ENCODE measurements around the gene OR5L2. TPM values are rescaled to one million over a fixed set of nuclear protein-coding genes. Genes with fewer than 3 reads are reported as not detected.
"Not testable (repeated sequence)": the region's sequence is repeated elsewhere in the genome, so short reads cannot be mapped to it uniquely, and the experiment has no call there.

Gene OR5L2
- total RNA-seq, result not detected in 2 replicates

GRCh38 chr11:55826919-55827318 is at the start of gene OR5L2:
OR5L2 (plus strand) TSS chr11:55827219; CDS start chr11:55827219, 0 bp downstream.
- intact Hi-C loops (cut with micrococcal nuclease), result no loop called here

GRCh38 chr11:55791606-55792005 is 35.4 kb upstream of the OR5L2 start:
- intact Hi-C loops (cut with micrococcal nuclease), result loop anchor here (5.0 kb wide), 1 partner anchor 501 kb away; the partner anchor contains the start of gene OR8H1

DNA sequence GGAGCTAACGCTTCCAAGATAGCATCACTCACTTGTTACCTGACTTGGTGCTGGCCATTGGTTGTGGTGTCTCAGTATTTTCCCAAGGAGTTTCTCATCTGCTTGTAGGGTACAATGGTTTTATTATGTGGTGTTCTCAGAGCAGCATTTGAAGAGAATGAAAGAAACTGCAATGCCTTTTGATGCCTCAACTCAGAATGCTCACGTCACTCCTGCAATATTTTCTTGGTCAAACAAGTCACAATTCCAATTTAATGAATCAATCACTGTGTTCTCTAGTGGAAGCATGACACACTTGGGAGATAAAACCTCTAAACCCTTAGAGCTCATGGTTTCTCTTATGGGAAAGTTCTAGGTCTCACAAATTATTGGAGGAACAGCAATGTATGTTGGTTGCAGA is 33.7 kb upstream of the OR5L2 start:
- intact Hi-C loops (cut with micrococcal nuclease), result loop anchor here (5.0 kb wide), 1 partner anchor 499 kb away; the partner anchor contains the start of gene OR8H1

- intact Hi-C loops (cut with micrococcal nuclease), result no loop called here
These were observed 31.8 kb upstream of the OR5L2 start, which contains the start of gene OR5D14 for GRCh38 chr11:55795256-55795655. OR5D14 (plus strand) TSS chr11:55795556; CDS start chr11:55795556, 0 bp downstream.

DNA sequence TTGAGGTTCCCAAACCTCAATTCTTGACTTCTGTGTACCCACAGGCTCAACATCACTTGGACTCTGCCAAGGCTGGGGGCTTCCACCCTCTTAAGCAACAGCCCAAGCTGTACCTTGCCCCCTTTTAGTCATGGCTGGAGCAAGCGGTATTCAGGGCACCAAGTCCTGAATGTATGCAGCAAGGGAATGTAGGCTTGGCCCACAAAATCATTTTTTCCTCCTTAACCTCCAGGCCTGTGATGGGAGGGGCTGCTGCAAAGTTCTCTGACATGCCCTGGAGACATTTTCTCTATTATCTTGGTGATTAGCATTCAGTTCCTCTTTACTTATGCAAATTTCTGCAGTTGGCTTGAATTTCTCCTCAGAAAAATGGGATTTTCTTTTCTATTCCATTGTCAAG is 20.8 kb upstream of the OR5L2 start:
- intact Hi-C loops (cut with micrococcal nuclease), result no loop called here

- intact Hi-C loops (cut with micrococcal nuclease), result no loop called here
These were observed 16.0 kb upstream of the OR5L2 start, which contains the start of gene OR5L1 for GRCh38 chr11:55811067-55811466. OR5L1 (plus strand) TSS chr11:55811367; CDS start chr11:55811467, 100 bp downstream.

DNA sequence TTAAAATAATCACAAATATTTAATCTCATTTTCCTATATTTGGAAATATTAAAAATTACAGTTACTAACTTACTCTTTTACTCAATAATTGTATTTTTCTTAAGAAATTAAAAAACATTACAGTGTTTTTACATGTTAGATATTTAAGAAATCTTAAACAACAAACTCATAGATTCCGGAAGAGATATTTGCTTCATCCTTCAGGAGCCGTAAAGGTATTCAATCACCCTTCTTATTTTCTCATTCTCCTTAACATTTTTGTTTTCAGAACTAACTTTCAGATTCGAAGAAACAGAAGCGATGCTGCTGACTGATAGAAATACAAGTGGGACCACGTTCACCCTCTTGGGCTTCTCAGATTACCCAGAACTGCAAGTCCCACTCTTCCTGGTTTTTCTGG is 7.7 kb upstream of the OR5L2 start, which contains the start of gene OR5D18:
Gene OR5D18 (plus strand): TSS at position 301 of the 400 bp plus-strand sequence. CDS start 0 bp downstream, at position 301.
- intact Hi-C loops (cut with micrococcal nuclease), result no loop called here

- intact Hi-C loops (cut with micrococcal nuclease), result no loop called here
These were observed 11.4 kb downstream of the OR5L2 start, which contains the start of gene OR5D16 for GRCh38 chr11:55838452-55838851. OR5D16 (plus strand) TSS chr11:55838752; CDS start chr11:55838752, 0 bp downstream.

DNA sequence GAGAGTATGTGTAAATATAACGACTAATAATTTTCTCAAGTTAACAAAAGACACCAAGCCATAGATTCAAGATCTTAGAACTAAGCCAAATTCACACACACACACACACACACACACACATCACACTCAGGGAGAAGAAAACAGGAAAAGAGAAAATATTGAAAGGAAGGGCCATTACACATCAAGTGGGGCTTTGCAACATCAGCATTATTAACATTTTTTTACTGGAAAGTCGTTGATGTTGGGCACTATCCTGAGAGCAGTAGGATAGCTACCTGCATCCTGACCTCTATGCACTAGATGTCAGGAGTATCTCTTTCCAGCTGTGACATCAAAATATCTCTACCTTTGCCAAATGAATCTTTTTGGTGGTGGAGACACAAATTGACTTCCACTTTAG is 20.4 kb downstream of the OR5L2 start:
- intact Hi-C loops (cut with micrococcal nuclease), result no loop called here

GRCh38 chr11:55849037-55849436 is 22.0 kb downstream of the OR5L2 start:
- intact Hi-C loops (cut with micrococcal nuclease), result no loop called here

DNA sequence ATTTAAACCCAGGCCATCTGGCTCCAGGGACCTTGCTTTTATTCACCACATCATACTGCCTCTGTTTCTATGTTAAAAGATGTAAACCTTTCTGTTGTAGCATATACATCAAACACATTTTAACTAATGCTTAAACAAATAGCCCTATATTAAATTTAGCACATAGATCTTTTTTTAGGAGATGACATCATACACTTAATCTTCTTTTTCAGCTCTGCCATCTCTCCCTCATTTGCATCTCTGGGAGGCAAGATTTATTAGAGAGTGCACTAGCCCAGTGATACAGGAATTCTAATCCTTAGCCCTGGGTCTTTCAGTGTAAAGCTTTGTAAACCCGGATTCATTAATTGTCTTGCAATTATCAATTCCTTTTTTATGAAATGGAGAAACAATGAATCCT is 25.1 kb downstream of the OR5L2 start:
- intact Hi-C loops (cut with micrococcal nuclease), result no loop called here

- intact Hi-C loops (cut with micrococcal nuclease), result no loop called here
These were observed 27.7 kb downstream of the OR5L2 start for GRCh38 chr11:55854704-55855103.

DNA sequence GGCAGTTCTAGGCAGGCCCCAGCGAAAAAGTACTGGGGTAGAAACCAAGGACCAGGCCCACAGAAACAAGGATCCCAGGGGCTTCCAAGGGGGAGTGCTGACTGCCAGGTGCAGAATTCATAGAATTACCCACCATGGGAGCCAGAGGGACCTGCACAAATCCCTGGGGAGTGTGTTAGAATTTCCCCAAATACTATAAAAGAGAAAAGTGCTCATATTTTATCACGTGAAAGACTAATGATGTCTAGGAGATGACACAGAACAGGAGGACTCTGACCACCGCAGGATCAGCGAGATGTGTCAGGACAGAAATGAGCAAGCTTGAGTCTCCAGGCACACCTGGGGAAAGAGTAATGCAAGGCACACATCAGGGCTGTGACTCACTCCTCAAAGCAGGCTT is 40.3 kb downstream of the OR5L2 start:
- intact Hi-C loops (cut with micrococcal nuclease), result not testable (repeated sequence)

GRCh38 chr11:55872731-55873130 is 45.7 kb downstream of the OR5L2 start:
- intact Hi-C loops (cut with micrococcal nuclease), result not testable (repeated sequence)

DNA sequence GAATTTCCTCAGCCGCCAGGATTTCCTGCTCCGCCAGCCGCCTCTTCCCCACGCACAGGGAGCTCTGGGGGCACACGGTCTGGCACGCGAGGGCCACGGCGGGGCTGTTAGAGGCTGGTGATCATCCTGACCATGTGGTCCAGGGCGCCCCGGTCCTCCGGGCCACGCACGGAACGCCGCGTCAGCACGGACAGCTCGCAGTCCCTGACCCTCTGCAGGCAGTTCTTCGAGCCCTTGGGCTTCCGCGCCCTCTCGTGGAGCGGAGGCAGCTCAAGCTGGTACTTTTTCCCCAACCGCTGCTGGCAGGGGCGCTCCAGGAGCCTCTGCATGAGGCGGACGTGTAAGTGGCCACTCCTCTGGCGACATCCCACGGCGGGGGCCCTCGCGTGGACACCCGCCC is 46.1 kb downstream of the OR5L2 start:
- intact Hi-C loops (cut with micrococcal nuclease), result not testable (repeated sequence)

Other genes starting within 250 kb of the OR5L2 start
- not detected in 2 replicates for gene OR4C11, start 219.6 kb upstream of the OR5L2 start, total RNA-seq
- not detected in 2 replicates for gene OR4P4, start 192.1 kb upstream of the OR5L2 start, total RNA-seq
- not detected in 2 replicates for gene OR4S2, start 178.9 kb upstream of the OR5L2 start, total RNA-seq
- gene OR4C6, start 165.0 kb upstream of the OR5L2 start, total RNA-seq, result not detected in 2 replicates
- not detected in 2 replicates for gene OR5D13, start 53.8 kb upstream of the OR5L2 start, total RNA-seq
- gene OR5D14, start 31.7 kb upstream of the OR5L2 start, total RNA-seq, result not detected in 2 replicates
- gene OR5L1, start 15.9 kb upstream of the OR5L2 start, total RNA-seq, result not detected in 2 replicates
- not detected in 2 replicates for gene OR5D18, start 7.6 kb upstream of the OR5L2 start, total RNA-seq
- not detected in 2 replicates for gene OR5D16, start 11.5 kb downstream of the OR5L2 start, total RNA-seq
- gene TRIM51, start 56.1 kb downstream of the OR5L2 start, total RNA-seq, result not detected in 2 replicates
- not detected in 2 replicates for gene OR5W2, start 87.4 kb downstream of the OR5L2 start, total RNA-seq
- gene OR5I1, start 109.2 kb downstream of the OR5L2 start, total RNA-seq, result not detected in 2 replicates
- gene OR10AG1, start 142.7 kb downstream of the OR5L2 start, total RNA-seq, result not detected in 2 replicates
- gene OR5F1, start 167.4 kb downstream of the OR5L2 start, total RNA-seq, result not detected in 2 replicates
- gene OR5AS1, start 200.4 kb downstream of the OR5L2 start, total RNA-seq, result not detected in 2 replicates